ENCODE measurements around the gene TTC21A. TPM values are rescaled to one million over a fixed set of nuclear protein-coding genes. Genes with fewer than 3 reads are reported as not detected.

Gene TTC21A
- total RNA-seq, 4 donors from 2014 or later, result 1.7 to 8.6 (median 3.9) TPM

DNA sequence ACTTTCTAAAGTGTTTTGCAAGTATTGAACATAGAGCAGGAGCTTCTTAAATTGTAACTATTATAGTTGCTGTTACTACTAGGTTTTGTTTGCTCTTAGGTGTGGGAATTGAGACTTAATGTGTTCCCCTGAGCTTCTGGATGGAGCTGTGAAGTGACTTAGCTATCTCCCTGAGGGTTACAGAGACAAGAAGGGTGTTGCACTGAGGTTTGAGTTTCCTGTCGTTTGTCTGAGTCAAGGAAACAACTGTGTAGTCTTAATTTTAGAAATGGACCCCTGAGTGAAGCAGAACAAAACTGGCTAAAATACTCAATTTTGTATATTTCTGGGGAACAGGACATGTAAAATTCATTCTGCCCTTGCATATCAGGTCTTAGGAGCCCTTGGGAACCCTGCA, 20.4 kb downstream of the TTC21A start:
- Histone ChIP-seq H3K27ac (replicated peaks in 1 of 4) (no peak overlapping the region), H3K9me3 (no peaks in the 10 kb centered on the region), H3K36me3 (peaks cover 0 to 23% (median 0%) of the 10 kb centered on the region in 4 donors), H3K27me3 (no peaks in the 10 kb centered on the region), H3K4me3 (no peak overlapping the region), H3K4me1 (peaks cover 3 to 16% (median 11%) of the 10 kb centered on the region in 4 donors)
- TF ChIP-seq, protein P1, sequence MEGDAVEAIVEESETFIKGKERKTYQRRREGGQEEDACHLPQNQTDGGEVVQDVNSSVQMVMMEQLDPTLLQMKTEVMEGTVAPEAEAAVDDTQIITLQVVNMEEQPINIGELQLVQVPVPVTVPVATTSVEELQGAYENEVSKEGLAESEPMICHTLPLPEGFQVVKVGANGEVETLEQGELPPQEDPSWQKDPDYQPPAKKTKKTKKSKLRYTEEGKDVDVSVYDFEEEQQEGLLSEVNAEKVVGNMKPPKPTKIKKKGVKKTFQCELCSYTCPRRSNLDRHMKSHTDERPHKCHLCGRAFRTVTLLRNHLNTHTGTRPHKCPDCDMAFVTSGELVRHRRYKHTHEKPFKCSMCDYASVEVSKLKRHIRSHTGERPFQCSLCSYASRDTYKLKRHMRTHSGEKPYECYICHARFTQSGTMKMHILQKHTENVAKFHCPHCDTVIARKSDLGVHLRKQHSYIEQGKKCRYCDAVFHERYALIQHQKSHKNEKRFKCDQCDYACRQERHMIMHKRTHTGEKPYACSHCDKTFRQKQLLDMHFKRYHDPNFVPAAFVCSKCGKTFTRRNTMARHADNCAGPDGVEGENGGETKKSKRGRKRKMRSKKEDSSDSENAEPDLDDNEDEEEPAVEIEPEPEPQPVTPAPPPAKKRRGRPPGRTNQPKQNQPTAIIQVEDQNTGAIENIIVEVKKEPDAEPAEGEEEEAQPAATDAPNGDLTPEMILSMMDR (IDR thresholded peaks at IDR 0.05), result no peak
- TF ChIP-seq POLR2AphosphoS5 (IDR thresholded peaks at IDR 0.05) (no peak), EP300 (IDR thresholded peaks at IDR 0.05) (no peak)
- 70% methylated on average over 1 of the region's 1 CpG for WGBS
- DNase-seq (ENCODE audit: extremely low spot score), result no peak
- intact Hi-C loops (cut with DNase I), result loop anchor here (5.0 kb wide), 1 partner anchor 164 kb away; no protein-coding TSS in a partner anchor

DNA sequence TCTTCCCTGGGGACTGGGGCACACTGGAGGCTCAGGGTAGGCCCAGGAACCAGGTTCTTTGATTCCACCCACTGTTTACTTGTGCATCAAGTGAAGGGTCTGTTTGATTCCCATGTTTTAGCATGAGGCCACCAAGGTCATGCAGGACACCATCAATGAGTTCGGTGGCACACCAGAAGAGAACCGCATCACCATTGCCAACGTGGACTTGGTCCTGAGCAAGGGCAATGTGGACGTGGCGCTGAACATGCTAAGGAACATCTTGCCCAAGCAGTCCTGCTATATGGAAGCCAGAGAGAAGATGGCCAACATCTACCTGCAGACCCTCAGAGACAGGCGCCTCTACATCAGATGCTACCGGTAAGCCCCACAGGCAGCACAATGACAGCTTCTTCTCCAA, 21.5 kb downstream of the TTC21A start:
- Histone ChIP-seq H3K36me3 (peaks cover 0 to 30% (median 3%) of the 10 kb centered on the region in 4 donors), H3K4me1 (peaks cover 3 to 16% (median 11%) of the 10 kb centered on the region in 4 donors), H3K9me3 (no peaks in the 10 kb centered on the region), H3K27me3 (no peaks in the 10 kb centered on the region), H3K4me3 (no peak overlapping the region), H3K27ac (replicated peaks in 1 of 4) (no peak overlapping the region)
- intact Hi-C loops (cut with DNase I), result loop anchor here (5.0 kb wide), 1 partner anchor 163 kb away; no protein-coding TSS in a partner anchor
- no peak for DNase-seq (ENCODE audit: extremely low spot score)
- TF ChIP-seq POLR2A (IDR thresholded peaks at IDR 0.05; ENCODE audit: low read depth), result no peak
- no peak for TF ChIP-seq POLR2AphosphoS5 (IDR thresholded peaks at IDR 0.05)
- TF ChIP-seq, protein P1 (IDR thresholded peaks at IDR 0.05), result no peak
- TF ChIP-seq EP300 (IDR thresholded peaks at IDR 0.05), result no peak
- WGBS, result 97% methylated on average over 7 of the region's 7 CpGs

DNA sequence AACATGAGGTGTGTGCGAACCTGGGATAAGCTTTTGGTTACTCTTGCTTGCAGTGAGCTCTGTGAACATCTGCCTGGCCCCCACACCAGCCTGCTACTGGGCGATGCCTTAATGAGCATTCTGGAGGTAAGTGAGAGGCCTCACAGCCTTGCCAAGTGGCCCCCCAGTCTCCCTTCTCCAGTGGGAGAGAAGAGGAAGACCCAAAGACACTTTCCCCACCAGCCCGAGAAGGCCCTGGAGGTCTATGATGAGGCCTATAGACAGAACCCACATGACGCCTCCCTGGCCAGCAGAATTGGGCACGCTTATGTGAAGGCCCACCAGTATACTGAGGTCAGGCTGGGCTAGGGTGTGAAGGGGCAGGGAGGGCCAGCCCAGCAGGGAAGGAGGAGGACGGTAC, 22.5 kb downstream of the TTC21A start:
- Histone ChIP-seq H3K4me3 (no peak overlapping the region), H3K36me3 (peaks cover 0 to 37% (median 4%) of the 10 kb centered on the region in 4 donors), H3K27ac (replicated peaks in 1 of 4) (no peak overlapping the region), H3K4me1 (peaks cover 7 to 20% (median 14%) of the 10 kb centered on the region in 4 donors), H3K9me3 (no peaks in the 10 kb centered on the region), H3K27me3 (no peaks in the 10 kb centered on the region)
- DNase-seq (ENCODE audit: extremely low spot score), result no peak
- WGBS, result 94% methylated on average over 6 of the region's 6 CpGs
- intact Hi-C loops (cut with DNase I), result no loop called here
- no peak for TF ChIP-seq EP300 (IDR thresholded peaks at IDR 0.05)

DNA sequence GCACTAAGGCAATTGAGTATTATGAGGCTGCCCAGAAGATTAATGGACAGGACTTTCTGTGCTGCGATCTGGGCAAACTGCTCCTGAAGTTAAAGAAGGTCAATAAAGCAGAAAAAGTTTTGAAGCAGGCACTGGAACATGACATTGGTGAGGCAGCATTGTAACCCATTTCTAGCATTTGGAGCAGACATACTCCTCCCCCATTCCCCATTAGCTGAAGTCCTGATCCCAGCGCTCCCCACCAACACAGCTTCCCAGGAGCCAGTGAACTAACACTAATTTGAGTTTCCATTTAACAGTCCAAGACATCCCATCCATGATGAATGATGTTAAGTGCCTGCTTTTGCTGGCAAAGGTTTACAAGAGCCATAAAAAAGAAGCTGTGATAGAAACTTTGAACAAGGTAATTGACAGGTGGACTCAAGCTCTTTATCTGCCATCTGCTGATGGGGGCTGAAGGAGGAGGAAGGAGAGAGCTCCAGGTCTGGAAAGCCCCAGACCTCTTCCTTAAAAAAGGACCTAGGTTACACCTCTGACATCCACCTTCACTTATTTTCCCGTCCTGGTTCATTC, 23.3 kb downstream of the TTC21A start:
- intact Hi-C loops (cut with DNase I), result no loop called here
- H3K27ac ChIP-seq (replicated peaks in 1 of 4), result no peak overlapping the region
- no peaks in the 10 kb centered on the region for H3K27me3 ChIP-seq
- H3K9me3 ChIP-seq, result no peaks in the 10 kb centered on the region
- H3K36me3 ChIP-seq, result peaks cover 0 to 37% (median 5%) of the 10 kb centered on the region in 4 donors
- peaks cover 4 to 18% (median 14%) of the 10 kb centered on the region in 4 donors for H3K4me1 ChIP-seq
- no peak overlapping the region for H3K4me3 ChIP-seq
- TF ChIP-seq POLR2AphosphoS5 (IDR thresholded peaks at IDR 0.05), result no peak
- no peak for TF ChIP-seq POLR2A (IDR thresholded peaks at IDR 0.05; ENCODE audit: low read depth)
- TF ChIP-seq, protein P1 (IDR thresholded peaks at IDR 0.05), result no peak
- TF ChIP-seq EP300 (IDR thresholded peaks at IDR 0.05), result no peak
- no peak for DNase-seq (ENCODE audit: extremely low spot score)
- WGBS, result 90% methylated on average over 3 of the region's 3 CpGs

DNA sequence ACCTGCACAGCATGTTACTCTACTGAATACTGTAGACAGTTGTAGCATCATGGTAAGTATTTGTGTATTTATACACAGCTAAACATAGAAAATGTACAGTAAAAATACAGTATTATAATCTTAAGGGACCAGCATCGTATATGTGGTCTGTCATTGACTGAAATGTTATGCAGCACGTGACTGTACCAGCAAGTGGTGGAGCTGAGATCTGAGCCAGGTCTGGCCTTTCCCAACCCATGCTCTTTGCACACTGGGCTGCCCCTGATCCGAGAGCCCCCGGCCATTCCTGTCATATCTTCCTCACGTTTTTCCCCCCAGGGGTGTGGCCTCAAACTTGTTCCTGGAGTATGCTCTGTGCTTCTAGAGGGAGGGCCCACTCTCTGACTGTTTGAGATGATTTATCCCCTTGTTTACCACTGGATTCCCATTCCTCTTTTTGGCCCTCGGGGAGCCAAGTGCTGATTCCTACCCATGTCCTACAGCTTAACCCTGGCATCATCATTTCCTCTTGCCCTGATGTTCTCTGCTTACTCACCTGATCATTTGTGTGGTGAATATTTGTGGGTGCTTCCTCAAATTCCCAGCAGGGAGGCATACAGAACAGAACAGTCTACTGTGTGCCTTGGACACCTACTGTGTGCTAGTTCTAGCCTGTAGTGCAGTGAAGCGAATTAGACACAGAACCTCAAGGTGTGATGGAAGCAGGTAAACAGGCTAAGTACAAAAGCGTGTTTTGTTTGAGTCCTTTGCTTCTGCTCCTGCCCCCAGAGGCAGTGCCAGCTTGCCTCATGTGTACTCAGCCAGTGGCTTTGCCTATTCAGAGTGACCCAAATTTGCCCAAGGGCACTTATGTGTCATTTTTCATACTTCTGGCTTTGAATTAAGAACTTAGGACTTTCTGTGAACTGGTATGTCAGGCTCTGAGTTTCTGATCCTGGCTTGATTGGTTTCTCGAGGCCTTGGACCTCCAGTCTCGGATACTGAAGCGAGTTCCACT, 24.9 kb downstream of the TTC21A start:
- TF ChIP-seq POLR2AphosphoS5 (IDR thresholded peaks at IDR 0.05) (no peak), EP300 (IDR thresholded peaks at IDR 0.05) (no peak), POLR2A (IDR thresholded peaks at IDR 0.05; ENCODE audit: low read depth) (no peak)
- DNase-seq (ENCODE audit: extremely low spot score), result no peak
- H3K9me3 ChIP-seq, result no peaks in the 10 kb centered on the region
- peaks cover 0 to 43% (median 14%) of the 10 kb centered on the region in 4 donors for H3K36me3 ChIP-seq
- 82% methylated on average over 11 of the region's 11 CpGs for WGBS
- intact Hi-C loops (cut with DNase I), result no loop called here
- H3K4me1 ChIP-seq, result peaks cover 0 to 24% (median 3%) of the 10 kb centered on the region in 4 donors
- no peaks in the 10 kb centered on the region for H3K27me3 ChIP-seq
- no peak overlapping the region for H3K4me3 ChIP-seq
- H3K27ac ChIP-seq (replicated peaks in 1 of 4), result no peak overlapping the region
